WTC11 (cell line): ENCODE results near the gene CAMSAP3. TPM values are rescaled to one million over a fixed set of nuclear protein-coding genes. Genes with fewer than 3 reads are reported as not detected.

Experiments
- ATAC-seq: fragments of 200-7000 bp; cut with Tn5 transposase; 2 replicates; pipeline ENCODE4 v1.10.0; 2021; ENCODE audit warnings: mild to moderate bottlenecking, moderate library complexity
- CTCF ChIA-PET: fragments of 300-600 bp; sonication (Branson Sonifier 250); formaldehyde crosslinking; loops from one replicate; lab custom pipeline; 2021; ENCODE audit warnings: antibody characterized with exemption; lab: Charles Lee
- POLR2A ChIA-PET: fragments of 350-600 bp; sonication (Branson Sonifier 250); formaldehyde crosslinking; loops from one replicate; lab custom pipeline; 2021; ENCODE audit warnings: antibody characterized with exemption; lab: Charles Lee
- DNase-seq: peaks from one replicate; pipeline ENCODE4 v3.0.0; 2021; ENCODE audit warnings: low spot score
- H3K27ac Mint-ChIP-seq: 2 replicates; pipeline ENCODE4 v1.8.0; 2021; ENCODE audit warnings: mixed read lengths
- H3K27me3 Mint-ChIP-seq: 2 replicates; pipeline ENCODE4 v1.8.0; 2021; ENCODE audit warnings: low read depth, mild to moderate bottlenecking, moderate library complexity, mixed read lengths
- H3K36me3 Mint-ChIP-seq: 2 replicates; pipeline ENCODE4 v1.8.0; 2021; ENCODE audit warnings: mixed read lengths
- H3K4me1 Mint-ChIP-seq: 2 replicates; pipeline ENCODE4 v1.8.0; 2022; ENCODE audit warnings: mixed read lengths
- H3K4me3 Mint-ChIP-seq: 2 replicates; pipeline ENCODE4 v1.8.0; 2021; ENCODE audit warnings: mild to moderate bottlenecking, moderate library complexity, mixed read lengths
- H3K9me3 Mint-ChIP-seq: 2 replicates; pipeline ENCODE4 v1.8.0; 2021; ENCODE audit warnings: mixed read lengths
- CREM ChIP-seq: sonication (generic); formaldehyde crosslinking; IDR thresholded peaks from 2 replicates; pipeline ENCODE4 v1.8.1; 2022; ENCODE audit warnings: mild to moderate bottlenecking, missing genetic modification reagents, moderate library complexity
- ESRRA ChIP-seq: sonication (generic); formaldehyde crosslinking; IDR thresholded peaks from 2 replicates; pipeline ENCODE4 v1.8.1; 2022; ENCODE audit warnings: mild to moderate bottlenecking, missing genetic modification reagents, borderline replicate concordance
- GABPB1 ChIP-seq: sonication (generic); formaldehyde crosslinking; IDR thresholded peaks from 2 replicates; pipeline ENCODE4 v1.8.1; 2023; ENCODE audit warnings: mild to moderate bottlenecking, missing genetic modification reagents
- MXD4 ChIP-seq: fragments of 250-450 bp; sonication (Bioruptor Pico); IDR thresholded peaks from 2 replicates; pipeline ENCODE4 v1.8.0; 2021; ENCODE audit warnings: mild to moderate bottlenecking, moderate library complexity, borderline replicate concordance
- MYBL2 ChIP-seq: sonication (generic); formaldehyde crosslinking; IDR thresholded peaks from 2 replicates; pipeline ENCODE4 v1.8.1; 2023; ENCODE audit warnings: mild to moderate bottlenecking, moderate library complexity, missing genetic modification reagents
- NFYB ChIP-seq: sonication (generic); formaldehyde crosslinking; conservative IDR thresholded peaks from 2 replicates; pipeline ENCODE4 v1.8.0; 2022; ENCODE audit warnings: low read depth, missing genetic modification reagents
- SOX15 ChIP-seq: fragments of 250-450 bp; sonication (Bioruptor Pico); IDR thresholded peaks from 2 replicates; pipeline ENCODE4 v1.9.0; 2021; ENCODE audit warnings: mild to moderate bottlenecking
- TCF7 ChIP-seq: sonication (generic); formaldehyde crosslinking; IDR thresholded peaks from 2 replicates; pipeline ENCODE4 v1.8.0; 2022; ENCODE audit warnings: mild to moderate bottlenecking, low read depth, missing genetic modification reagents, moderate library complexity
- ZBTB21 ChIP-seq: sonication (generic); formaldehyde crosslinking; IDR thresholded peaks from 2 replicates; pipeline ENCODE4 v1.8.1; 2023; ENCODE audit warnings: mild to moderate bottlenecking, missing genetic modification reagents, borderline replicate concordance
- total RNA-seq: library from RNA; stranded (reverse); gene quantifications from 3 replicates; pipeline ENCODE4 v1.2.3, GENCODE V29; 2021
- TF ChIP-seq, protein P1 (sequence below): fragments of 200-600 bp; IDR thresholded peaks from 2 replicates; pipeline ENCODE4 v1.8.0; 2022; ENCODE audit warnings: antibody characterized with exemption
- TF ChIP-seq, protein P2 (sequence below): sonication (generic); formaldehyde crosslinking; IDR thresholded peaks from 2 replicates; pipeline ENCODE4 v1.8.0; 2022; ENCODE audit warnings: mild to moderate bottlenecking, missing genetic modification reagents
- TF ChIP-seq, protein P3 (sequence below): sonication (generic); formaldehyde crosslinking; conservative IDR thresholded peaks from 2 replicates; pipeline ENCODE4 v1.8.1; 2023; ENCODE audit warnings: mild to moderate bottlenecking, low read depth, missing genetic modification reagents, moderate library complexity
- TF ChIP-seq, protein P4 (sequence below): sonication (generic); formaldehyde crosslinking; IDR thresholded peaks from 2 replicates; pipeline ENCODE4 v1.8.0; 2022; ENCODE audit warnings: mild to moderate bottlenecking, missing genetic modification reagents
- TF ChIP-seq, protein P5 (sequence below): fragments of 250-450 bp; sonication (Bioruptor Pico); IDR thresholded peaks from 2 replicates; pipeline ENCODE4 v1.9.0; 2021; ENCODE audit warnings: moderate library complexity, mild to moderate bottlenecking, inconsistent platforms, borderline replicate concordance
- TF ChIP-seq, protein P6 (sequence below): sonication (generic); formaldehyde crosslinking; conservative IDR thresholded peaks from 2 replicates; pipeline ENCODE4 v1.8.1; 2022; ENCODE audit warnings: mild to moderate bottlenecking, missing genetic modification reagents
- TF ChIP-seq, protein P7 (sequence below): fragments of 250-450 bp; sonication (Bioruptor Pico); IDR thresholded peaks from 2 replicates; pipeline ENCODE4 v1.9.0; 2021; ENCODE audit warnings: mild to moderate bottlenecking
- TF ChIP-seq, protein P8 (sequence below): sonication (generic); formaldehyde crosslinking; IDR thresholded peaks from 2 replicates; pipeline ENCODE4 v1.8.0; 2023; ENCODE audit warnings: mild to moderate bottlenecking, missing genetic modification reagents

Gene CAMSAP3
- total RNA-seq, 1 experiment from 2014 or later, result 27.8 TPM

DNA sequence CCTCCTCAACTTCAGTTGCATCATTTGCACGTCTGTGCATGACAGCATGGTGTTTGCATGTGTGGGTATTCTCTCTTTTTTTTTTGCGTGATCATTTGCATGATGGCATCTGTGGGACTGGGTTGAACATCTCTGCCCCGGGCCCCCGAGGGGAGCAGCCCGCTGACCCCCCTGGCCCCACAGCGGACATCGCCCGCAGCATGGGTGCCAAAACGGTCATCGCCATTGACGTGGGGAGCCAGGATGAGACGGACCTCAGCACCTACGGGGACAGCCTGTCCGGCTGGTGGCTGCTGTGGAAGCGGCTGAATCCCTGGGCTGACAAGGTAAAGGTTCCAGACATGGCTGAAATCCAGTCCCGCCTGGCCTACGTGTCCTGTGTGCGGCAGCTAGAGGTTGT is 37.0 kb upstream of the CAMSAP3 start (continued):
- TF ChIP-seq, protein P1, sequence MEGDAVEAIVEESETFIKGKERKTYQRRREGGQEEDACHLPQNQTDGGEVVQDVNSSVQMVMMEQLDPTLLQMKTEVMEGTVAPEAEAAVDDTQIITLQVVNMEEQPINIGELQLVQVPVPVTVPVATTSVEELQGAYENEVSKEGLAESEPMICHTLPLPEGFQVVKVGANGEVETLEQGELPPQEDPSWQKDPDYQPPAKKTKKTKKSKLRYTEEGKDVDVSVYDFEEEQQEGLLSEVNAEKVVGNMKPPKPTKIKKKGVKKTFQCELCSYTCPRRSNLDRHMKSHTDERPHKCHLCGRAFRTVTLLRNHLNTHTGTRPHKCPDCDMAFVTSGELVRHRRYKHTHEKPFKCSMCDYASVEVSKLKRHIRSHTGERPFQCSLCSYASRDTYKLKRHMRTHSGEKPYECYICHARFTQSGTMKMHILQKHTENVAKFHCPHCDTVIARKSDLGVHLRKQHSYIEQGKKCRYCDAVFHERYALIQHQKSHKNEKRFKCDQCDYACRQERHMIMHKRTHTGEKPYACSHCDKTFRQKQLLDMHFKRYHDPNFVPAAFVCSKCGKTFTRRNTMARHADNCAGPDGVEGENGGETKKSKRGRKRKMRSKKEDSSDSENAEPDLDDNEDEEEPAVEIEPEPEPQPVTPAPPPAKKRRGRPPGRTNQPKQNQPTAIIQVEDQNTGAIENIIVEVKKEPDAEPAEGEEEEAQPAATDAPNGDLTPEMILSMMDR, result no peak
- no peak for TF ChIP-seq ESRRA (CRISPR knock-in tag)
- TF ChIP-seq, protein P2, sequence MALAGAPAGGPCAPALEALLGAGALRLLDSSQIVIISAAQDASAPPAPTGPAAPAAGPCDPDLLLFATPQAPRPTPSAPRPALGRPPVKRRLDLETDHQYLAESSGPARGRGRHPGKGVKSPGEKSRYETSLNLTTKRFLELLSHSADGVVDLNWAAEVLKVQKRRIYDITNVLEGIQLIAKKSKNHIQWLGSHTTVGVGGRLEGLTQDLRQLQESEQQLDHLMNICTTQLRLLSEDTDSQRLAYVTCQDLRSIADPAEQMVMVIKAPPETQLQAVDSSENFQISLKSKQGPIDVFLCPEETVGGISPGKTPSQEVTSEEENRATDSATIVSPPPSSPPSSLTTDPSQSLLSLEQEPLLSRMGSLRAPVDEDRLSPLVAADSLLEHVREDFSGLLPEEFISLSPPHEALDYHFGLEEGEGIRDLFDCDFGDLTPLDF, result no peak
- TF ChIP-seq SOX15, result no peak
- TF ChIP-seq, protein P3, sequence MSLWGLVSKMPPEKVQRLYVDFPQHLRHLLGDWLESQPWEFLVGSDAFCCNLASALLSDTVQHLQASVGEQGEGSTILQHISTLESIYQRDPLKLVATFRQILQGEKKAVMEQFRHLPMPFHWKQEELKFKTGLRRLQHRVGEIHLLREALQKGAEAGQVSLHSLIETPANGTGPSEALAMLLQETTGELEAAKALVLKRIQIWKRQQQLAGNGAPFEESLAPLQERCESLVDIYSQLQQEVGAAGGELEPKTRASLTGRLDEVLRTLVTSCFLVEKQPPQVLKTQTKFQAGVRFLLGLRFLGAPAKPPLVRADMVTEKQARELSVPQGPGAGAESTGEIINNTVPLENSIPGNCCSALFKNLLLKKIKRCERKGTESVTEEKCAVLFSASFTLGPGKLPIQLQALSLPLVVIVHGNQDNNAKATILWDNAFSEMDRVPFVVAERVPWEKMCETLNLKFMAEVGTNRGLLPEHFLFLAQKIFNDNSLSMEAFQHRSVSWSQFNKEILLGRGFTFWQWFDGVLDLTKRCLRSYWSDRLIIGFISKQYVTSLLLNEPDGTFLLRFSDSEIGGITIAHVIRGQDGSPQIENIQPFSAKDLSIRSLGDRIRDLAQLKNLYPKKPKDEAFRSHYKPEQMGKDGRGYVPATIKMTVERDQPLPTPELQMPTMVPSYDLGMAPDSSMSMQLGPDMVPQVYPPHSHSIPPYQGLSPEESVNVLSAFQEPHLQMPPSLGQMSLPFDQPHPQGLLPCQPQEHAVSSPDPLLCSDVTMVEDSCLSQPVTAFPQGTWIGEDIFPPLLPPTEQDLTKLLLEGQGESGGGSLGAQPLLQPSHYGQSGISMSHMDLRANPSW, result no peak
- TF ChIP-seq, protein P4, sequence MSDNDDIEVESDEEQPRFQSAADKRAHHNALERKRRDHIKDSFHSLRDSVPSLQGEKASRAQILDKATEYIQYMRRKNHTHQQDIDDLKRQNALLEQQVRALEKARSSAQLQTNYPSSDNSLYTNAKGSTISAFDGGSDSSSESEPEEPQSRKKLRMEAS (CRISPR knock-in tag), result no peak
- no peak for TF ChIP-seq CREM
- TF ChIP-seq NFYB (CRISPR knock-in tag), result no peak
- no peak for TF ChIP-seq ZBTB21 (CRISPR knock-in tag)

DNA sequence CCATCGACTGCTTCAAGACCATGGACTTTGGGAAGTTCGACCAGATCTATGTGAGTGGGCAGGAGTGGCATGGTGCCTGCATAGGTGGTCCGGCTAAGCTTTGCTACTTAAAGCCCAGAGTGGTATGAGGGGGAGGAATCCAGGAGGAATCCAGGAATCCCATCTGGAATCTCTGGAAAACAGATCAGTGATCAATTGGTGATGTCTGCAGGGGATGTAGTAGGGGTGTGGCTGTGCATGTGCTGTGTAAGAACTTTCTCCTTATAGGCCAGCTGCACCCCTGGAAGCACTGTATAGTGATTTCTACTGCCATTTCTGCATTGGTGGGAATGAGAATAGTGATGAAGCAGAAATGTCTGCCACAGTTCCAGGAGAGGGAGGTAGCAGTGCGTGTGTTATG is 36.6 kb upstream of the CAMSAP3 start:
- ATAC-seq, result no peak
- CTCF ChIA-PET, result interaction anchor here (2.3 kb wide), 1 partner anchor 9 kb away, joined by 18 read pairs; no protein-coding TSS in a partner anchor
- H3K4me3 Mint-ChIP-seq, result no peak overlapping the region
- no peak for DNase-seq
- TF ChIP-seq MYBL2 (CRISPR knock-in tag), result no peak
- no peak for TF ChIP-seq TCF7 (CRISPR knock-in tag)
- TF ChIP-seq, protein P5, sequence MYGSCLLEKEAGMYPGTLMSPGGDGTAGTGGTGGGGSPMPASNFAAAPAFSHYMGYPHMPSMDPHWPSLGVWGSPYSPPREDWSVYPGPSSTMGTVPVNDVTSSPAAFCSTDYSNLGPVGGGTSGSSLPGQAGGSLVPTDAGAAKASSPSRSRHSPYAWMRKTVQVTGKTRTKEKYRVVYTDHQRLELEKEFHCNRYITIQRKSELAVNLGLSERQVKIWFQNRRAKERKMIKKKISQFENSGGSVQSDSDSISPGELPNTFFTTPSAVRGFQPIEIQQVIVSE (CRISPR knock-in tag), result no peak
- TF ChIP-seq, protein P2, result no peak
- no peak for TF ChIP-seq ZBTB21 (CRISPR knock-in tag)
- TF ChIP-seq CREM, result no peak
- TF ChIP-seq, protein P6, sequence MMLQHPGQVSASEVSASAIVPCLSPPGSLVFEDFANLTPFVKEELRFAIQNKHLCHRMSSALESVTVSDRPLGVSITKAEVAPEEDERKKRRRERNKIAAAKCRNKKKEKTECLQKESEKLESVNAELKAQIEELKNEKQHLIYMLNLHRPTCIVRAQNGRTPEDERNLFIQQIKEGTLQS (CRISPR knock-in tag), result no peak
- TF ChIP-seq MXD4 (CRISPR knock-in tag), result no peak
- TF ChIP-seq GABPB1 (CRISPR knock-in tag), result no peak
- POLR2A ChIA-PET, result no interaction called here
- H3K36me3 Mint-ChIP-seq, result peaks cover 23% of the 10 kb centered on the region
- H3K9me3 Mint-ChIP-seq, result no peaks in the 10 kb centered on the region
- H3K27ac Mint-ChIP-seq, result no peak overlapping the region
- H3K27me3 Mint-ChIP-seq, result no peaks in the 10 kb centered on the region; the same call in 1 of the 2 replicates
- no peaks in the 10 kb centered on the region; the same call in 1 of the 2 replicates for H3K4me1 Mint-ChIP-seq

DNA sequence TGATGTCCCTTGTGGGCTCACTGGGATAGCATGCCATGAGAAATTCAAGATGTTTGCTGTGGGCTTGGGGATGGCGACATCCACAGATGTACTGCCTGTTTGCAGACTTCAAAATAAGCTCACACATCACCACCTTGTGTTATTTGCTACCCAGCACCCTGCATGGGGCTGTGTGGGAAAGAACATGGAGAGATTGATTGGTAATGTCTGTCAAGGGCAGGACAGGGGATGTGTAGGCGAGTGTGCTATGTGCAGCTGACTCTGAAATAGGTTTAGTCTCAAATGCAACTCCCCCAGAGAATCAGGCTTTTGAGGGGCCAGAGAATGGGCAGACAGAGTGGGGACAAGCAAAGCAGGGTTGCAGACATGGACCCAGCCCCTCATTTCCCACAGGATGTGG is 35.4 kb upstream of the CAMSAP3 start:
- H3K27ac Mint-ChIP-seq, result no peak overlapping the region
- POLR2A ChIA-PET, result no interaction called here
- no peaks in the 10 kb centered on the region; the same call in 1 of the 2 replicates for H3K27me3 Mint-ChIP-seq
- ATAC-seq, result no peak
- no peak overlapping the region for H3K4me3 Mint-ChIP-seq
- H3K9me3 Mint-ChIP-seq, result 0 out of 2 replicates have a peak, but pooled peaks cover 5% of the 10 kb centered on the region
- H3K36me3 Mint-ChIP-seq, result peaks cover 23% of the 10 kb centered on the region
- no peaks in the 10 kb centered on the region; the same call in 1 of the 2 replicates for H3K4me1 Mint-ChIP-seq
- CTCF ChIA-PET, result interaction anchor here (2.3 kb wide), 1 partner anchor 8 kb away, joined by 18 read pairs; no protein-coding TSS in a partner anchor
- TF ChIP-seq, protein P7, sequence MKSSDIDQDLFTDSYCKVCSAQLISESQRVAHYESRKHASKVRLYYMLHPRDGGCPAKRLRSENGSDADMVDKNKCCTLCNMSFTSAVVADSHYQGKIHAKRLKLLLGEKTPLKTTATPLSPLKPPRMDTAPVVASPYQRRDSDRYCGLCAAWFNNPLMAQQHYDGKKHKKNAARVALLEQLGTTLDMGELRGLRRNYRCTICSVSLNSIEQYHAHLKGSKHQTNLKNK (CRISPR knock-in tag), result no peak
- TF ChIP-seq, protein P8, sequence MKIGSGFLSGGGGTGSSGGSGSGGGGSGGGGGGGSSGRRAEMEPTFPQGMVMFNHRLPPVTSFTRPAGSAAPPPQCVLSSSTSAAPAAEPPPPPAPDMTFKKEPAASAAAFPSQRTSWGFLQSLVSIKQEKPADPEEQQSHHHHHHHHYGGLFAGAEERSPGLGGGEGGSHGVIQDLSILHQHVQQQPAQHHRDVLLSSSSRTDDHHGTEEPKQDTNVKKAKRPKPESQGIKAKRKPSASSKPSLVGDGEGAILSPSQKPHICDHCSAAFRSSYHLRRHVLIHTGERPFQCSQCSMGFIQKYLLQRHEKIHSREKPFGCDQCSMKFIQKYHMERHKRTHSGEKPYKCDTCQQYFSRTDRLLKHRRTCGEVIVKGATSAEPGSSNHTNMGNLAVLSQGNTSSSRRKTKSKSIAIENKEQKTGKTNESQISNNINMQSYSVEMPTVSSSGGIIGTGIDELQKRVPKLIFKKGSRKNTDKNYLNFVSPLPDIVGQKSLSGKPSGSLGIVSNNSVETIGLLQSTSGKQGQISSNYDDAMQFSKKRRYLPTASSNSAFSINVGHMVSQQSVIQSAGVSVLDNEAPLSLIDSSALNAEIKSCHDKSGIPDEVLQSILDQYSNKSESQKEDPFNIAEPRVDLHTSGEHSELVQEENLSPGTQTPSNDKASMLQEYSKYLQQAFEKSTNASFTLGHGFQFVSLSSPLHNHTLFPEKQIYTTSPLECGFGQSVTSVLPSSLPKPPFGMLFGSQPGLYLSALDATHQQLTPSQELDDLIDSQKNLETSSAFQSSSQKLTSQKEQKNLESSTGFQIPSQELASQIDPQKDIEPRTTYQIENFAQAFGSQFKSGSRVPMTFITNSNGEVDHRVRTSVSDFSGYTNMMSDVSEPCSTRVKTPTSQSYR, result no peak
- no peak for DNase-seq
